K562 (cell line): ENCODE measurements around the gene RAB13. TPM values are rescaled to one million over a fixed set of nuclear protein-coding genes. Genes with fewer than 3 reads are reported as not detected.
A peak's percentile ranks its signal among the peaks of the same experiment; 100 is the strongest.

Experiments
- CHD1 ChIP-seq: fragments of 200-600 bp; sonication (generic); IDR thresholded peaks from one replicate; pipeline ENCODE4 v1.6.1; 2012; ENCODE audit warnings: mild to moderate bottlenecking, moderate library complexity, low read length, inconsistent platforms
- CREB1 ChIP-seq, 2 experiments: sonication (generic) in 1 of 2; formaldehyde crosslinking in 1 of 2; IDR thresholded peaks; 2 replicates each; pipeline versions ENCODE4 v1.6.1 to v1.8.0; 2012 to 2022; ENCODE audit warnings: inconsistent platforms in 1 of 2, mild to moderate bottlenecking in 1 of 2, missing genetic modification reagents in 1 of 2, moderate library complexity in 1 of 2
- CREB3 ChIP-seq: fragments of 450-650 bp; conservative IDR thresholded peaks from 2 replicates; pipeline ENCODE4 v1.6.1; 2016; ENCODE audit warnings: missing genetic modification characterization, low read depth, mild to moderate bottlenecking, missing compliant biosample characterization, moderate library complexity
- DIDO1 ChIP-seq: fragments of 450-650 bp; IDR thresholded peaks from 2 replicates; pipeline ENCODE4 v1.6.1; 2016; ENCODE audit warnings: low read depth, missing biosample characterization, missing genetic modification characterization
- HNRNPUL1 ChIP-seq: fragments of 200-400 bp; formaldehyde crosslinking; IDR thresholded peaks from 2 replicates; pipeline ENCODE4 v1.6.1; 2017; ENCODE audit warnings: low read length
- KDM5B ChIP-seq: fragments of 200-600 bp; sonication (generic); IDR thresholded peaks from 2 replicates; pipeline ENCODE4 v1.6.1; 2012; ENCODE audit warnings: low read depth, mild to moderate bottlenecking, moderate library complexity, low read length, control low read depth, inconsistent platforms; ENCODE audit not compliant: insufficient replicate concordance
- KLF13 ChIP-seq: fragments of 450-650 bp; IDR thresholded peaks from 2 replicates; pipeline ENCODE4 v1.6.1; 2016; ENCODE audit warnings: missing genetic modification characterization, low read depth, mild to moderate bottlenecking, missing compliant biosample characterization, moderate library complexity, borderline replicate concordance
- MAFF ChIP-seq: IDR thresholded peaks from 2 replicates; pipeline ENCODE4 v1.6.1; 2012; ENCODE audit warnings: low read length, improper control_type of control experiment
- NCOA1 ChIP-seq: fragments of 450-650 bp; IDR thresholded peaks from 2 replicates; pipeline ENCODE4 v1.6.1; 2016; ENCODE audit warnings: low read depth
- NRF1 ChIP-seq, 2 experiments: fragments of 450-650 bp; IDR thresholded peaks in 1 of 2; conservative IDR thresholded peaks in 1 of 2; 2 replicates each; pipeline ENCODE4 v1.6.1; 2014; ENCODE audit warnings: mild to moderate bottlenecking in 2 of 2
- POLR2AphosphoS2 ChIP-seq: IDR thresholded peaks from 2 replicates; pipeline ENCODE4 v1.6.1; 2012; ENCODE audit warnings: low read length, improper control_type of control experiment
- PPARD ChIP-seq: fragments of 250-450 bp; sonication (Bioruptor Pico); IDR thresholded peaks from 2 replicates; pipeline ENCODE4 v1.8.0; 2022; ENCODE audit warnings: inconsistent platforms, mild to moderate bottlenecking, moderate library complexity
- SRF ChIP-seq, 2 experiments: fragments of 250-450, 450-650 bp in 1 of 2; sonication (Bioruptor Pico) in 1 of 2; sonication (generic) in 1 of 2; formaldehyde crosslinking; IDR thresholded peaks; 2 replicates each; pipeline versions ENCODE4 v1.5.0 to v1.5.1; 2020 to 2022; ENCODE audit warnings: mild to moderate bottlenecking in 1 of 2, missing genetic modification reagents in 1 of 2
- ZBTB11 ChIP-seq, 3 experiments: fragments of 200-800 bp in 1 of 3; fragments of 250-450 bp in 1 of 3; fragments of 450-650 bp in 1 of 3; sonication (Bioruptor Pico) in 1 of 3; sonication (Bioruptor generic) in 1 of 3; formaldehyde crosslinking in 1 of 3; IDR thresholded peaks; 2 replicates each; pipeline versions ENCODE4 v1.6.1 to v1.8.0; 2016 to 2022; ENCODE audit warnings: mild to moderate bottlenecking in 2 of 3, missing genetic modification characterization in 2 of 3, missing compliant biosample characterization in 1 of 3, moderate library complexity in 1 of 3
- ZFP1 ChIP-seq: fragments of 450-650 bp; formaldehyde crosslinking; IDR thresholded peaks from 2 replicates; pipeline ENCODE4 v1.4.0; 2020; ENCODE audit warnings: mild to moderate bottlenecking, mixed read lengths
- ZNF274 ChIP-seq: IDR thresholded peaks from 2 replicates; pipeline ENCODE4 v1.6.1; 2011; ENCODE audit warnings: low read depth, mild to moderate bottlenecking, low read length, moderate library complexity, borderline replicate concordance
- ZNF589 ChIP-seq: fragments of 200-800 bp; sonication (Bioruptor generic); IDR thresholded peaks from 2 replicates; pipeline ENCODE4 v1.6.1; 2016; ENCODE audit warnings: low read depth, missing genetic modification characterization, missing compliant biosample characterization
- ZNF639 ChIP-seq, 2 experiments: fragments of 200-800 bp in 1 of 2; sonication (Bioruptor generic) in 1 of 2; sonication (generic) in 1 of 2; formaldehyde crosslinking in 1 of 2; IDR thresholded peaks in 1 of 2; conservative IDR thresholded peaks in 1 of 2; 2 replicates each; pipeline versions ENCODE4 v1.5.0 to v1.6.1; 2016 to 2020; ENCODE audit warnings: missing compliant biosample characterization in 1 of 2, missing genetic modification characterization in 1 of 2, missing genetic modification reagents in 1 of 2
- ZSCAN29 ChIP-seq: fragments of 450-650 bp; IDR thresholded peaks from 2 replicates; pipeline ENCODE4 v1.6.1; 2017
- polyA plus RNA-seq, 8 experiments: library from polyadenylated mRNA; depleted of rRNA in 4 of 8; stranded (reverse) in 5 of 8; unstranded in 3 of 8; fragments of >200 nt; fragmentation: Nextera tagmentation in 2 of 8; fragmentation: Illumina TruSeq in 1 of 8; extraction: Ambion mirVana in 2 of 8; extraction: Trizol in 1 of 8; gene quantifications; 2 replicates each; pipeline versions ENCODE4 v1.2.1 to v1.2.3, GENCODE V29; 2011 to 2014; ENCODE audit warnings: inconsistent platforms in 1 of 8, missing spikeins in 1 of 8
- total RNA-seq, 7 experiments: library from RNA; depleted of rRNA in 6 of 7; stranded (reverse); fragments of >200 nt in 6 of 7; fragmentation: Illumina TruSeq in 2 of 7; extraction: Trizol in 2 of 7; gene quantifications; 2 replicates each; pipeline versions ENCODE4 v1.2.1 to v1.2.3, GENCODE V29; 2011 to 2021; ENCODE audit warnings: low replicate concordance in 1 of 7
- TF ChIP-seq, protein P1 (sequence below): sonication (generic); formaldehyde crosslinking; IDR thresholded peaks from 2 replicates; pipeline ENCODE4 v1.8.0; 2022; ENCODE audit warnings: mild to moderate bottlenecking, missing genetic modification reagents

RAB13 gene
- total and polyA plus RNA-seq, 9 of the 15 experiments (the other 6 are each of a cell fraction or from before 2014, with no cell fraction given), result 22.3 to 100 (median 39.8) TPM

DNA sequence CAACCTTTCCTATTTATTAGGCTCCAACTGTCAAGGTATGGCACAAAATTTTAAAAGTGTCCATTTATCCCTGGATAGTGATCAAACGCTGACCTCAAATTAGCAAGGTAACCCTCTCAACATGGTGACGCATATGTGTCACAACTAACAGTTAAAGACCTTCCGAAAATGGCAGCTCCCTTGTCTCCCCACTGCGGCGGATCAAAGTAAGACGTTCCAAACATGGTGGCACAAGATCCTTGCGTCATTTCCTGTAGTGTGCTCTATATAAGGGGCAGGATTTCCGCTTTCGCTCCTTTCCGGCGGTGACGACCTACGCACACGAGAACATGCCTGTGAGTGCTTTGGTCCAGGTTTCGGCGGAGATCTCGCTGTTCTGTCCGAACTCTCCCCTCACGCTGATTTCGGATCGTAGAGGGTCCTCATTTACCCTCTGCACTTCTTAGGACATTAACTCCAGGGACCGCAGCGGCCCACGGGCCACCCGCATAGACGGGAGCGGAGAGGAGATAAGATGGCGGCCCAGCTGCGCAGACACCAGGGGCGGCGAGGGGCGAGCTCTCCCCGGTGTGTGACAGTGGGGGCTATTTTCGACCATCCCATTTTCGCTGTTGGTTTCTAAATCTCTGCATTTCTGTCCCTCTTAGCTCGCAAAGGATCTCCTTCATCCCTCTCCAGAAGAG lies 4.5 kb upstream of the RAB13 start, which contains the start of gene RPS27 (continued):
- TF ChIP-seq ZBTB11 (CRISPR knock-in tag; IDR thresholded peaks at IDR 0.05) (peak in 2 of 3 experiments; percentile 49 to 97; a peak in 2 of 6 replicates), ZNF639 (CRISPR knock-in tag; conservative IDR thresholded peaks at IDR 0.05 in 1 of 2, IDR thresholded peaks at IDR 0.05 in 1 of 2) (peak in 1 of 2 experiments; percentile 93; a peak in 2 of 4 replicates), CHD1 (peak; percentile 96), ZNF589 (CRISPR knock-in tag) (peak; percentile 48; the same call in 1 of the 2 replicates), KLF13 (tag) (peak; percentile 36; the same call in 1 of the 2 replicates), CREB3 (tag) (peak; percentile 83), POLR2AphosphoS2 (peak; percentile 96), CREB1 (IDR thresholded peaks at IDR 0.05) (peak; percentile 93), CREB1 (CRISPR knock-in tag; IDR thresholded peaks at IDR 0.05) (peak; percentile 94), NRF1 (conservative IDR thresholded peaks at IDR 0.05 in 1 of 2, IDR thresholded peaks at IDR 0.05 in 1 of 2) (peak; percentile 70 to 76), DIDO1 (0 out of 2 replicates have a peak, but pooled peaks have one; percentile 30), MAFF (0 out of 2 replicates have a peak, but pooled peaks have one; percentile 14), SRF (CRISPR knock-in tag; IDR thresholded peaks at IDR 0.05) (peak in 1 of 2 experiments; percentile 77; a peak in 2 of 4 replicates), HNRNPUL1 (no peak), KDM5B (peak; percentile 100), NCOA1 (peak; percentile 37; the same call in 1 of the 2 replicates), PPARD (CRISPR knock-in tag) (no peak), ZFP1 (no peak), ZNF274 (no peak), ZSCAN29 (peak; percentile 97)
- TF ChIP-seq, protein P1, sequence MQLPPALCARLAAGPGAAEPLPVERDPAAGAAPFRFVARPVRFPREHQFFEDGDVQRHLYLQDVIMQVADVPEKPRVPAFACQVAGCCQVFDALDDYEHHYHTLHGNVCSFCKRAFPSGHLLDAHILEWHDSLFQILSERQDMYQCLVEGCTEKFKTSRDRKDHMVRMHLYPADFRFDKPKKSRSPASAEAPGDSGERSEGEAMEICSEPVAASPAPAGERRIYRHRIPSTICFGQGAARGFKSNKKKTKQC (CRISPR knock-in tag), result peak; percentile 95
